Loucy (cell line): Measurements from ENCODE around the gene TXLNB.

Source experiments
- CTCF ChIP-seq: fragments of 200-600 bp; sonication (generic); conservative IDR thresholded peaks from 2 replicates; pipeline ENCODE4 v1.5.1; 2014; ENCODE audit warnings: mild to moderate bottlenecking, antibody characterized with exemption, low read length
- EZH2phosphoT487 ChIP-seq: fragments of 200-600 bp; IDR thresholded peaks from 2 replicates; pipeline ENCODE4 v1.6.1; 2018; ENCODE audit warnings: antibody characterized with exemption, mild to moderate bottlenecking, moderate library complexity, borderline replicate concordance

DNA sequence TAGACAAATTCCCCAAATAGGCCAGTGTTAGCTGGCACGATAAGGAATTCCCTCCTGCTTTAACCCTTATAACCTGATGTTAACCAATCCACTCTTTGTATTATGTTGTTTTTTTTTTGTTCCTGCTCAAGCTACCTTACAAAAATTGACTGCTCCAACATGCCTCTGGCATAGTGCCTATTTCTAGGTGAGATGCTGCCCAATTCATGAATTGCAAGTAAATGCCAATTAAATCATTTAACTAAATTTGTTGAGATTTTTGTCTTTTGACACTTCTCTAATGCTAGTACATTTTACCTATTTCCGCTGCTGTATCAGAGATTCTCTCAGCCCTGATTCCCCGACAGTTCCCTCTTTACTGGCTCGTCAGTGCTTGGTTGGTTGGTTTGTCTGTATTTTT lies 90.4 kb downstream of the TXLNB start:
- TF ChIP-seq CTCF (no peak), EZH2phosphoT487 (no peak)
